Measurements from ENCODE around the gene KCNIP4.

Gene KCNIP4

DNA sequence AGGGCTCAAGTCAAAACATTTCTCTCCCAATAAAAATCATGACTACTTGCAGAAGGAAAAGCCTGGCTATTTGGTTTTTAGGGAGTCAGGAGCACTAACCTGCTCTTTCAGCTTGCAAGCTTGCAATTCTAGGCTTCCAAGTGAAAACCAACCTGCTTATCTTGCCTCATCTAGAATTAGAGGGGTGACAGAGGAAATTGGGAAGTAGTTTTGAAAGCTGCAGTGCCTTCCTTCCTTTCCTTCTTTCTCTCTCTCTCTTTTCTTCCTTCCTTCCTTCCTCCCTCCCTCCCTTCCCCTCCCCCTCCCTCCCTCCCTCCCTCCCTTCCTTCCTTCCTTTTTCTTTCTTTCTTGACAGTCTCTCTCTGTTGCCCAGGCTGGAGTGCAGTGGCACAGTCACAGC, 417.5 kb downstream of the KCNIP4 start:
- H3K4me3 ChIP-seq (ENCODE audit: control insufficient read depth, low read depth, low read length) = no peak overlapping the region
- TF ChIP-seq, protein P1, sequence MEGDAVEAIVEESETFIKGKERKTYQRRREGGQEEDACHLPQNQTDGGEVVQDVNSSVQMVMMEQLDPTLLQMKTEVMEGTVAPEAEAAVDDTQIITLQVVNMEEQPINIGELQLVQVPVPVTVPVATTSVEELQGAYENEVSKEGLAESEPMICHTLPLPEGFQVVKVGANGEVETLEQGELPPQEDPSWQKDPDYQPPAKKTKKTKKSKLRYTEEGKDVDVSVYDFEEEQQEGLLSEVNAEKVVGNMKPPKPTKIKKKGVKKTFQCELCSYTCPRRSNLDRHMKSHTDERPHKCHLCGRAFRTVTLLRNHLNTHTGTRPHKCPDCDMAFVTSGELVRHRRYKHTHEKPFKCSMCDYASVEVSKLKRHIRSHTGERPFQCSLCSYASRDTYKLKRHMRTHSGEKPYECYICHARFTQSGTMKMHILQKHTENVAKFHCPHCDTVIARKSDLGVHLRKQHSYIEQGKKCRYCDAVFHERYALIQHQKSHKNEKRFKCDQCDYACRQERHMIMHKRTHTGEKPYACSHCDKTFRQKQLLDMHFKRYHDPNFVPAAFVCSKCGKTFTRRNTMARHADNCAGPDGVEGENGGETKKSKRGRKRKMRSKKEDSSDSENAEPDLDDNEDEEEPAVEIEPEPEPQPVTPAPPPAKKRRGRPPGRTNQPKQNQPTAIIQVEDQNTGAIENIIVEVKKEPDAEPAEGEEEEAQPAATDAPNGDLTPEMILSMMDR (IDR thresholded peaks at IDR 0.05; ENCODE audit: control insufficient read depth, insufficient read depth, low read depth, low read length, missing control alignments) = no peak
- DNase-seq (ENCODE audit: low read depth) = no peak

- DNase-seq (ENCODE audit: low read depth) = no peak
- H3K4me3 ChIP-seq (ENCODE audit: control insufficient read depth, low read depth, low read length) = no peak overlapping the region
- TF ChIP-seq, protein P1 (IDR thresholded peaks at IDR 0.05; ENCODE audit: control insufficient read depth, insufficient read depth, low read depth, low read length, missing control alignments) = no peak
Observed at GRCh38 chr4:21529214-21529613, 419.4 kb downstream of the KCNIP4 start.

DNA sequence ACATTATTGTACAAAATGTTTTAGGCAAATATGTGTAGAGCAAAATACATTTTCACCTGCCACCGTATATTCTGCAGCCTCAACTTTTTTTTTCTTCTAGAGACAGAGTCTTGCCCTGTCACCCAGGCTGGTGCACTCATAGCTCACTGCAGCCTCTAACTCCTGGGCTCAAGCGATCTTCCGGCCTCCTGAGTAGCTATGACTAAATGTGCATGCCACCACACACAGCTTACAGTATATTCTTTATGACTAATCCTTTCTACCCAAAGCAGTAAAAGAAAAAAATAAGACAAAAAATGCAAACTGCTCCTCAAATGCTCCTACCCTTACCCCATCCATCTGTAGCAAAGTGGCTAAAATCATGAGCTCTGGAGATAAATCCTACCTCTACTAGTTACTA, 426.3 kb downstream of the KCNIP4 start:
- no peak for DNase-seq (ENCODE audit: low read depth)
- TF ChIP-seq, protein P1 (IDR thresholded peaks at IDR 0.05; ENCODE audit: control insufficient read depth, insufficient read depth, low read depth, low read length, missing control alignments) = no peak
- H3K4me3 ChIP-seq (ENCODE audit: control insufficient read depth, low read depth, low read length) = no peak overlapping the region

- TF ChIP-seq, protein P1 (IDR thresholded peaks at IDR 0.05; ENCODE audit: control insufficient read depth, insufficient read depth, low read depth, low read length, missing control alignments) = no peak
- no peak for DNase-seq (ENCODE audit: low read depth)
- no peak overlapping the region for H3K4me3 ChIP-seq (ENCODE audit: control insufficient read depth, low read depth, low read length)
Observed at GRCh38 chr4:21517126-21517859, 431.3 kb downstream of the KCNIP4 start.

GRCh38 chr4:21514022-21514694, 434.4 kb downstream of the KCNIP4 start:
- TF ChIP-seq, protein P1 (IDR thresholded peaks at IDR 0.05; ENCODE audit: control insufficient read depth, insufficient read depth, low read depth, low read length, missing control alignments) = no peak
- no peak overlapping the region for H3K4me3 ChIP-seq (ENCODE audit: control insufficient read depth, low read depth, low read length)
- no peak for DNase-seq (ENCODE audit: low read depth)

DNA sequence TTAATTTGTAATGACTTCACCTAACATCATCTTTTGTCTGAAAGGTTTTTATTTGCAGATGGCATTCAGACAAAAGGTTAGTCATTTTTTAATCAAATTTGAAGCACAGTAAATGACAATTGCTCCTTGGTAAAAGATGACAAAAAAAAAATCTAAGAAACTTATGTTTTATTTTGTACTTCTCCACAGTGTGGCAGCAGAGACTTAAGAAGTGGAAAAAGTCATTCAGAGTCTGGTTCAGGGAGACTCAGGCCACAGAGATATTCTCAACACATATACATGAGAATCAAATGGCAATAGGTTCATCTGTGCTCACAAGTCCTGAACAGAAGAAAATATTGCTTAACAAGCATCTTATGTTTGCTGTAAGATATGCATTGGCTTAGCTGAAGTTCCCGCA, 436.2 kb downstream of the KCNIP4 start:
- TF ChIP-seq, protein P1 (IDR thresholded peaks at IDR 0.05; ENCODE audit: control insufficient read depth, insufficient read depth, low read depth, low read length, missing control alignments) = peak; percentile 37
- H3K4me3 ChIP-seq (ENCODE audit: control insufficient read depth, low read depth, low read length) = no peak overlapping the region
- peak; percentile 13 for DNase-seq (ENCODE audit: low read depth)

Measured in AG09309 (cell line).